ENCODE data around the gene RBCK1. TPM values are rescaled to one million over a fixed set of nuclear protein-coding genes. Genes with fewer than 3 reads are reported as not detected.

The RBCK1 gene
- total and polyA plus RNA-seq, 10 of the 15 experiments (the other 5 are each of a cell fraction or from before 2014, with no cell fraction given) = 14.1 to 99.7 (median 76.0) TPM

GRCh38 chr20:378961-379336, 29.1 kb upstream of the RBCK1 start:
- DNase-seq (ENCODE audit: low read depth, low spot score) (no peak), ATAC-seq (no peak), FAIRE-seq (no peak)
- Histone ChIP-seq H3K4me3 (no peak overlapping the region), H4K20me1 (ENCODE audit: control insufficient read depth, insufficient read depth) (no peaks in the 10 kb centered on the region), H3K4me1 (ENCODE audit: control insufficient read depth, insufficient read depth, low read length) (peaks cover 10% of the 10 kb centered on the region), H3K27me3 (replicated peaks in 1 of 2; ENCODE audit: control insufficient read depth in 2 of 2, insufficient read depth in 2 of 2, low read length in 1 of 2) (no peaks in the 10 kb centered on the region), H3K27ac (ENCODE audit: control insufficient read depth, insufficient read depth) (no peak overlapping the region), H3K79me2 (ENCODE audit: control insufficient read depth, insufficient read depth, low read length) (peaks cover 13% of the 10 kb centered on the region), H3K9ac (ENCODE audit: control insufficient read depth, insufficient read depth, low read length) (no peak overlapping the region), H3K9me3 (replicated peaks; ENCODE audit: control insufficient read depth, insufficient read depth, low read length) (no peaks in the 10 kb centered on the region), H3K36me3 (ENCODE audit: control insufficient read depth in 2 of 2, insufficient read depth in 2 of 2, low read length in 1 of 2) (no peaks in the 10 kb centered on the region), H2AFZ (ENCODE audit: control insufficient read depth, low read depth, low read length) (no peak overlapping the region), H3K4me2 (ENCODE audit: control insufficient read depth, insufficient read depth) (no peak overlapping the region)
- ChIA-PET SMC1A (ENCODE audit: uncharacterized antibody, unreplicated experiment) (interaction anchor here (0.5 kb wide), 1 partner anchor 39 kb away, joined by 4 read pairs; no protein-coding TSS in a partner anchor), CTCF (interaction anchor here (1.6 kb wide), 1 partner anchor 28 kb away, joined by 4 read pairs; no protein-coding TSS in a partner anchor), POLR2A (no interaction called here), RAD21 (ENCODE audit: unreplicated experiment) (no interaction called here)
- intact Hi-C loops (cut with micrococcal nuclease; ENCODE audit: unreplicated experiment) (no loop called here), in situ Hi-C loops (cut with MboI) (no loop called here)
- no TSS peak for BruUV-seq (replicated peaks)
- WGBS (ENCODE audit: insufficient coverage, insufficient replicate concordance, low lambda C conversion rate, missing lambda C conversion rate) = 76% methylated on average over 5 of the region's 5 CpGs
- no peak for TF ChIP-seq SREBF1 (IDR thresholded peaks at IDR 0.05; ENCODE audit: low read length)
- TF ChIP-seq ZSCAN29 (IDR thresholded peaks at IDR 0.05) = no peak
- TF ChIP-seq, protein P1, sequence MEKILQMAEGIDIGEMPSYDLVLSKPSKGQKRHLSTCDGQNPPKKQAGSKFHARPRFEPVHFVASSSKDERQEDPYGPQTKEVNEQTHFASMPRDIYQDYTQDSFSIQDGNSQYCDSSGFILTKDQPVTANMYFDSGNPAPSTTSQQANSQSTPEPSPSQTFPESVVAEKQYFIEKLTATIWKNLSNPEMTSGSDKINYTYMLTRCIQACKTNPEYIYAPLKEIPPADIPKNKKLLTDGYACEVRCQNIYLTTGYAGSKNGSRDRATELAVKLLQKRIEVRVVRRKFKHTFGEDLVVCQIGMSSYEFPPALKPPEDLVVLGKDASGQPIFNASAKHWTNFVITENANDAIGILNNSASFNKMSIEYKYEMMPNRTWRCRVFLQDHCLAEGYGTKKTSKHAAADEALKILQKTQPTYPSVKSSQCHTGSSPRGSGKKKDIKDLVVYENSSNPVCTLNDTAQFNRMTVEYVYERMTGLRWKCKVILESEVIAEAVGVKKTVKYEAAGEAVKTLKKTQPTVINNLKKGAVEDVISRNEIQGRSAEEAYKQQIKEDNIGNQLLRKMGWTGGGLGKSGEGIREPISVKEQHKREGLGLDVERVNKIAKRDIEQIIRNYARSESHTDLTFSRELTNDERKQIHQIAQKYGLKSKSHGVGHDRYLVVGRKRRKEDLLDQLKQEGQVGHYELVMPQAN (conservative IDR thresholded peaks at IDR 0.05) = no peak
- no peak for TF ChIP-seq SPI1 (IDR thresholded peaks at IDR 0.05; ENCODE audit: borderline replicate concordance, insufficient read depth, low read depth, low read length)
- TF ChIP-seq KAT2A (conservative IDR thresholded peaks at IDR 0.05; ENCODE audit: control insufficient read depth, low read depth, low read length) = no peak
- no peak for TF ChIP-seq EP300 (IDR thresholded peaks at IDR 0.05; ENCODE audit: borderline replicate concordance in 1 of 2, control insufficient read depth in 1 of 2, low read depth in 2 of 2, low read length in 2 of 2)
- TF ChIP-seq ZNF622 (IDR thresholded peaks at IDR 0.05) = no peak
- TF ChIP-seq TAF1 (IDR thresholded peaks at IDR 0.05; ENCODE audit: borderline replicate concordance, low read depth, low read length) = no peak
- no peak for TF ChIP-seq HCFC1 (IDR thresholded peaks at IDR 0.05; ENCODE audit: low read length)
- TF ChIP-seq SRF (IDR thresholded peaks at IDR 0.05; ENCODE audit: low read depth in 2 of 2, low read length in 2 of 2) = no peak
- no peak for TF ChIP-seq ZNF207 (IDR thresholded peaks at IDR 0.05; ENCODE audit: borderline replicate concordance)
- no peak for TF ChIP-seq ZNF217 (IDR thresholded peaks at IDR 0.05)
- TF ChIP-seq RELB (IDR thresholded peaks at IDR 0.05; ENCODE audit: low read depth) = no peak

Measured in GM12878 (cell line).